SK-N-SH (cell line): ENCODE data around the gene MRM1. TPM values are rescaled to one million over a fixed set of nuclear protein-coding genes. Genes with fewer than 3 reads are reported as not detected.

ENCODE experiments used
- CTCF ChIA-PET: fragments of 300-600, 350-600 bp; formaldehyde crosslinking; extraction: SDS; loops from one replicate; lab custom pipeline; 2021; lab: Yijun Ruan, JAX
- POLR2A ChIA-PET: fragments of 350-600 bp; sonication (Branson Sonifier 250); formaldehyde crosslinking; extraction: SDS; loops from one replicate; lab custom pipeline; 2020; ENCODE audit warnings: antibody characterized with exemption, inconsistent platforms; lab: Yijun Ruan, JAX
- DNase-seq: peaks from one replicate; pipeline ENCODE4 v3.0.0; 2012
- H2AFZ ChIP-seq: fragments of 200-600 bp; sonication (generic); 2 replicates; pipeline ENCODE4 v1.8.1; 2016; ENCODE audit warnings: antibody characterized with exemption, mild to moderate bottlenecking, low read depth
- H3F3A ChIP-seq: fragments of 200-600 bp; sonication (generic); replicated peaks from 2 replicates; pipeline ENCODE3; 2016; ENCODE audit warnings: antibody characterized with exemption, mild to moderate bottlenecking; ENCODE audit not compliant: insufficient read depth
- H3K27ac ChIP-seq, 2 experiments: fragments of 200-500 bp in 1 of 2; fragments of 200-600 bp in 1 of 2; sonication (Bioruptor generic) in 1 of 2; sonication (generic), shearing (Covaris generic) in 1 of 2; 2 replicates each; pipeline versions ENCODE4 v1.5.1 to v1.6.1; 2014 to 2016; ENCODE audit warnings: low read depth in 2 of 2, inconsistent platforms in 1 of 2, low read length in 1 of 2, mild to moderate bottlenecking in 1 of 2, mixed read lengths in 1 of 2
- H3K27me3 ChIP-seq: fragments of 200-600 bp; sonication (generic), shearing (Covaris generic); 2 replicates; pipeline ENCODE4 v1.6.1; 2016; ENCODE audit warnings: mixed run types; ENCODE audit not compliant: insufficient read depth
- H3K36me3 ChIP-seq, 2 experiments: fragments of 200-500 bp in 1 of 2; fragments of 200-600 bp in 1 of 2; sonication (Bioruptor generic) in 1 of 2; sonication (generic) in 1 of 2; replicated peaks in 1 of 2; 2 replicates each; pipeline versions ENCODE3 to v1.5.1; 2014 to 2016; ENCODE audit warnings: low read length in 1 of 2, mild to moderate bottlenecking in 1 of 2; ENCODE audit not compliant: insufficient read depth in 2 of 2, control insufficient read depth in 1 of 2
- H3K4me1 ChIP-seq, 2 experiments: fragments of 200-500 bp in 1 of 2; fragments of 200-600 bp in 1 of 2; sonication (Bioruptor generic) in 1 of 2; sonication (generic), shearing (Covaris generic) in 1 of 2; 2 replicates each; pipeline versions ENCODE4 v1.5.1 to v1.6.1; 2014 to 2016; ENCODE audit warnings: low read depth in 1 of 2, low read length in 1 of 2, mixed run types in 1 of 2; ENCODE audit not compliant: insufficient read depth in 2 of 2, control insufficient read depth in 1 of 2
- H3K4me2 ChIP-seq: fragments of 200-600 bp; sonication (generic), shearing (Covaris generic); 2 replicates; pipeline ENCODE4 v1.6.1; 2017; ENCODE audit warnings: mixed run types
- H3K4me3 ChIP-seq, 2 experiments: fragments of 200-500 bp in 1 of 2; fragments of 200-600 bp in 1 of 2; sonication (Bioruptor generic) in 1 of 2; sonication (generic), shearing (Covaris generic) in 1 of 2; 2 replicates each; pipeline versions ENCODE4 v1.5.1 to v1.8.1; 2014 to 2016; ENCODE audit warnings: low read depth in 2 of 2, inconsistent platforms in 1 of 2, low read length in 1 of 2, mild to moderate bottlenecking in 1 of 2, mixed read lengths in 1 of 2, moderate library complexity in 1 of 2
- H3K79me2 ChIP-seq: fragments of 200-600 bp; sonication (generic); 2 replicates; pipeline ENCODE4 v1.8.1; 2017; ENCODE audit warnings: mild to moderate bottlenecking; ENCODE audit not compliant: insufficient read depth
- H3K9ac ChIP-seq: fragments of 200-600 bp; sonication (generic); 2 replicates; pipeline ENCODE4 v1.6.1; 2017; ENCODE audit warnings: mixed run types
- H3K9me2 ChIP-seq: fragments of 200-600 bp; sonication (generic); 2 replicates; pipeline ENCODE4 v1.6.1; 2017; ENCODE audit warnings: mixed run types
- H3K9me3 ChIP-seq: fragments of 200-600 bp; sonication (generic); 2 replicates; pipeline ENCODE4 v1.6.1; 2017; ENCODE audit warnings: mixed run types, mild to moderate bottlenecking, moderate library complexity
- H4K20me1 ChIP-seq: fragments of 200-600 bp; sonication (generic); 2 replicates; pipeline ENCODE4 v1.6.1; 2017; ENCODE audit warnings: mild to moderate bottlenecking, mixed run types; ENCODE audit not compliant: insufficient read depth
- CHD2 ChIP-seq: fragments of 150-350 bp; IDR thresholded peaks from 2 replicates; pipeline ENCODE4 v1.6.1; 2018; ENCODE audit warnings: low read length; ENCODE audit not compliant: partially characterized antibody
- EP300 ChIP-seq, 2 experiments: IDR thresholded peaks; 2 replicates each; pipeline versions ENCODE4 v1.4.0 to v1.6.1; 2012; ENCODE audit warnings: borderline replicate concordance in 1 of 2, low read depth in 1 of 2, low read length in 1 of 2
- EZH2phosphoT487 ChIP-seq: fragments of 200-600 bp; sonication (generic); IDR thresholded peaks from 2 replicates; pipeline ENCODE4 v1.6.1; 2017; ENCODE audit warnings: low read depth, mixed run types, mild to moderate bottlenecking, antibody characterized with exemption, moderate library complexity, borderline replicate concordance
- FOXJ3 ChIP-seq: sonication (generic); formaldehyde crosslinking; IDR thresholded peaks from 2 replicates; pipeline ENCODE4 v1.5.1; 2020; ENCODE audit warnings: mild to moderate bottlenecking, missing genetic modification reagents
- MXI1 ChIP-seq: IDR thresholded peaks from 2 replicates; pipeline ENCODE4 v1.6.1; 2012; ENCODE audit warnings: mild to moderate bottlenecking, low read depth, low read length, improper control_type of control experiment
- NRF1 ChIP-seq: IDR thresholded peaks from 2 replicates; pipeline ENCODE4 v1.6.1; 2012; ENCODE audit warnings: low read depth, mild to moderate bottlenecking, low read length
- RAD21 ChIP-seq: IDR thresholded peaks from 2 replicates; pipeline ENCODE4 v1.6.1; 2012; ENCODE audit warnings: mild to moderate bottlenecking, low read length
- RXRA ChIP-seq: IDR thresholded peaks from 2 replicates; pipeline ENCODE4 v1.4.0; 2012; ENCODE audit warnings: low read depth, mild to moderate bottlenecking, borderline replicate concordance
- SIN3A ChIP-seq: IDR thresholded peaks from 2 replicates; pipeline ENCODE4 v1.6.1; 2012; ENCODE audit warnings: low read depth, mild to moderate bottlenecking, low read length, moderate library complexity, borderline replicate concordance
- SMC3 ChIP-seq: IDR thresholded peaks from 2 replicates; pipeline ENCODE4 v1.6.1; 2012; ENCODE audit warnings: low read depth, low read length, improper control_type of control experiment
- TAF1 ChIP-seq: IDR thresholded peaks from 2 replicates; pipeline ENCODE4 v1.6.1; 2012; ENCODE audit warnings: low read depth, mild to moderate bottlenecking, low read length, moderate library complexity, borderline replicate concordance
- TEAD4 ChIP-seq: IDR thresholded peaks from 2 replicates; pipeline ENCODE4 v1.4.0; 2012; ENCODE audit warnings: mild to moderate bottlenecking, borderline replicate concordance; ENCODE audit not compliant: insufficient read depth
- WGBS: methylation state at CpG from one replicate; pipeline ENCODE4 v1.1.6; 2017; ENCODE audit warnings: low lambda C conversion rate; 5-methylcytosine and 5-hydroxymethylcytosine counted together
- polyA plus RNA-seq, 3 experiments: library from polyadenylated mRNA; depleted of rRNA; stranded (reverse); fragments of >200 nt; gene quantifications; 2 replicates each; pipeline ENCODE4 v1.2.3, GENCODE V29; 2012
- TF ChIP-seq, protein P1 (sequence below): IDR thresholded peaks from 2 replicates; pipeline ENCODE4 v1.4.0; 2012; ENCODE audit warnings: low read depth, borderline replicate concordance
- TF ChIP-seq, protein P2 (sequence below): IDR thresholded peaks from 2 replicates; pipeline ENCODE4 v1.6.1; 2012; ENCODE audit warnings: mild to moderate bottlenecking, low read depth, low read length, moderate library complexity
- TF ChIP-seq, protein P3 (sequence below): IDR thresholded peaks from 2 replicates; pipeline ENCODE4 v1.4.0; 2012; ENCODE audit warnings: low read depth, borderline replicate concordance

Gene MRM1
- polyA plus RNA-seq, 1 of the 3 experiments (the other 2 are of a cell fraction) = 9.8 TPM

DNA sequence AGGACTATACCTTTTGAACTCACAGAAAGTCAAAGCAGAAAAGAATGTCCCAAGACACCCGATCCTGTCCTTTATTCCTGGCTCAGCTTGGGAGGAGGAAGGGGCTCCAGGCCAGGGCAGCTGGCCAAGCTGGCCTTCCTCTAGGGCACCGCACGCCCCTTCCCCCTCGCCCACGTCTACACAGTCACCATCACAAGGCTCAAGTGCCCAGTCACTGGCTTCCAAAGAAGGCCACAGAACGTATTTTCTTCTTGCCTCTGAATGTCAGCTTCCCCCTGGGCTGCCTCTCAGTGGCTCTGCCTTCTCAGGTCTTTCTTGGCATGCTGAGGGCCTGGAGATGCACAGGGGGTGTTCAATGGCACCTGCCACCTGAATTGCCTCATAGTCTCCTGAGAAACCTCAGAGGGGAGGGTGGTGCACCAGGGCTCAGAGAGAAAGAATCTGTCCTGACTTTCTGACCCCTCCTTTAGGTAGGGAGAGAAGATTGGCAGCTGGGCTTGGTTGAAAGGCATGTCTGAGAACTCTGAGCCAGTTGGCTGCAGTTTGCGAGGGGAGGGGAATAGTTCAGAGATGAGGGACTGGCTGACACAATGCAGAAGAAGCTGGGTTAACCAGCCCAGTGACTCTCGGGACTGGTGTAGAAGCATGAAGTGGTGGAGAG is 7.6 kb upstream of the MRM1 start:
- 94% methylated on average over 8 of the region's 8 CpGs for WGBS

DNA sequence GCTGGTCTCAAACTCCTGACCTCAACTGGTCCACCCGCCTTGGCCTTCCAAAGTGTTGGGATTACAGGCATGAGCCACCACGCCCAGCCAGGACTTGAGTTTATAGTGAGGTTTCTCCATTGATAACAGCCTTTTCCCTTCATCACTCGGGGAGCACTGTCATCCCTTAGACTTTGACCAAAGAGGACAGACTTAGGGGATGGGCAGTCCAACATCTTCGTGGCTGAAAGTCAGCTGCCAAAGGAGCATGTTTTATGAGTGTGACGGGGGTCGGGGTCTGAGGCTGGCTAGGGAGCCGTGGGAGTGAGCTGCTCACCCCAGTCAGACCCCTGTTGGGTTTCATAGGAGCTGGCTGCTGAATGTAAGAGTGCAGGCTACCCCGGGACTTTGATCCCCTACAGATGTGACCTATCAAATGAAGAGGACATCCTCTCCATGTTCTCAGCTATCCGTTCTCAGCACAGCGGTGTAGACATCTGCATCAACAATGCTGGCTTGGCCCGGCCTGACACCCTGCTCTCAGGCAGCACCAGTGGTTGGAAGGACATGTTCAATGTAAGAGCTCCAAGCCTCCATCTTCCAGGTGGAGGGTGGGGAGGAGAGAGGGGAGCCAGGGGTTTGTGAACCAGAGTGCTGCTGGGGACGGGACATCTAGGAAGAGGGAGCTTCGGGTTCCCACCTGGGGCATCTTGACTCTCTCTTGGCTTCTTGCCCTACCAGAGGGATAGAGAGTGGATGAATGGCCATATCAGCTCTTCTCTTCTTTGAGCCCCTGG is 6.6 kb upstream of the MRM1 start:
- Histone ChIP-seq H3K27ac (no peak overlapping the region), H3F3A (peaks cover 10% of the 10 kb centered on the region), H3K9ac (no peak overlapping the region), H2AFZ (no peak overlapping the region), H3K36me3 (peaks cover under 1 to 18% of the 10 kb centered on the region in 2 experiments), H3K9me2 (no peaks in the 10 kb centered on the region), H3K4me2 (no peak overlapping the region), H3K4me3 (no peak overlapping the region), H3K27me3 (no peaks in the 10 kb centered on the region), H3K79me2 (peaks cover 13% of the 10 kb centered on the region; the same call in 1 of the 2 replicates), H3K9me3 (no peaks in the 10 kb centered on the region), H4K20me1 (no peaks in the 10 kb centered on the region), H3K4me1 (peaks cover 0 to 15% of the 10 kb centered on the region in 2 experiments; a peak in 1 of 4 replicates)
- WGBS = 83% methylated on average over 13 of the region's 13 CpGs
- DNase-seq = no peak
- POLR2A ChIA-PET = no interaction called here
- CTCF ChIA-PET = interaction anchor here (3.4 kb wide), 1 partner anchor 8 kb away, joined by 15 read pairs; no protein-coding TSS in a partner anchor
- TF ChIP-seq, protein P1, sequence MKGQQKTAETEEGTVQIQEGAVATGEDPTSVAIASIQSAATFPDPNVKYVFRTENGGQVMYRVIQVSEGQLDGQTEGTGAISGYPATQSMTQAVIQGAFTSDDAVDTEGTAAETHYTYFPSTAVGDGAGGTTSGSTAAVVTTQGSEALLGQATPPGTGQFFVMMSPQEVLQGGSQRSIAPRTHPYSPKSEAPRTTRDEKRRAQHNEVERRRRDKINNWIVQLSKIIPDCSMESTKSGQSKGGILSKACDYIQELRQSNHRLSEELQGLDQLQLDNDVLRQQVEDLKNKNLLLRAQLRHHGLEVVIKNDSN = no peak
- TF ChIP-seq, protein P2, sequence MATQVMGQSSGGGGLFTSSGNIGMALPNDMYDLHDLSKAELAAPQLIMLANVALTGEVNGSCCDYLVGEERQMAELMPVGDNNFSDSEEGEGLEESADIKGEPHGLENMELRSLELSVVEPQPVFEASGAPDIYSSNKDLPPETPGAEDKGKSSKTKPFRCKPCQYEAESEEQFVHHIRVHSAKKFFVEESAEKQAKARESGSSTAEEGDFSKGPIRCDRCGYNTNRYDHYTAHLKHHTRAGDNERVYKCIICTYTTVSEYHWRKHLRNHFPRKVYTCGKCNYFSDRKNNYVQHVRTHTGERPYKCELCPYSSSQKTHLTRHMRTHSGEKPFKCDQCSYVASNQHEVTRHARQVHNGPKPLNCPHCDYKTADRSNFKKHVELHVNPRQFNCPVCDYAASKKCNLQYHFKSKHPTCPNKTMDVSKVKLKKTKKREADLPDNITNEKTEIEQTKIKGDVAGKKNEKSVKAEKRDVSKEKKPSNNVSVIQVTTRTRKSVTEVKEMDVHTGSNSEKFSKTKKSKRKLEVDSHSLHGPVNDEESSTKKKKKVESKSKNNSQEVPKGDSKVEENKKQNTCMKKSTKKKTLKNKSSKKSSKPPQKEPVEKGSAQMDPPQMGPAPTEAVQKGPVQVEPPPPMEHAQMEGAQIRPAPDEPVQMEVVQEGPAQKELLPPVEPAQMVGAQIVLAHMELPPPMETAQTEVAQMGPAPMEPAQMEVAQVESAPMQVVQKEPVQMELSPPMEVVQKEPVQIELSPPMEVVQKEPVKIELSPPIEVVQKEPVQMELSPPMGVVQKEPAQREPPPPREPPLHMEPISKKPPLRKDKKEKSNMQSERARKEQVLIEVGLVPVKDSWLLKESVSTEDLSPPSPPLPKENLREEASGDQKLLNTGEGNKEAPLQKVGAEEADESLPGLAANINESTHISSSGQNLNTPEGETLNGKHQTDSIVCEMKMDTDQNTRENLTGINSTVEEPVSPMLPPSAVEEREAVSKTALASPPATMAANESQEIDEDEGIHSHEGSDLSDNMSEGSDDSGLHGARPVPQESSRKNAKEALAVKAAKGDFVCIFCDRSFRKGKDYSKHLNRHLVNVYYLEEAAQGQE = no peak
- TF ChIP-seq RAD21 = no peak
- TF ChIP-seq FOXJ3 (CRISPR knock-in tag) = no peak
- no peak for TF ChIP-seq EP300 (IDR thresholded peaks at IDR 0.05; ENCODE audit: borderline replicate concordance in 1 of 2, low read depth in 1 of 2, low read length in 1 of 2)
- no peak for TF ChIP-seq SMC3
- TF ChIP-seq SIN3A = no peak
- TF ChIP-seq EZH2phosphoT487 = no peak
- TF ChIP-seq NRF1 = no peak
- TF ChIP-seq RXRA = no peak
- TF ChIP-seq CHD2 = no peak
- no peak for TF ChIP-seq TAF1
- TF ChIP-seq, protein P3, sequence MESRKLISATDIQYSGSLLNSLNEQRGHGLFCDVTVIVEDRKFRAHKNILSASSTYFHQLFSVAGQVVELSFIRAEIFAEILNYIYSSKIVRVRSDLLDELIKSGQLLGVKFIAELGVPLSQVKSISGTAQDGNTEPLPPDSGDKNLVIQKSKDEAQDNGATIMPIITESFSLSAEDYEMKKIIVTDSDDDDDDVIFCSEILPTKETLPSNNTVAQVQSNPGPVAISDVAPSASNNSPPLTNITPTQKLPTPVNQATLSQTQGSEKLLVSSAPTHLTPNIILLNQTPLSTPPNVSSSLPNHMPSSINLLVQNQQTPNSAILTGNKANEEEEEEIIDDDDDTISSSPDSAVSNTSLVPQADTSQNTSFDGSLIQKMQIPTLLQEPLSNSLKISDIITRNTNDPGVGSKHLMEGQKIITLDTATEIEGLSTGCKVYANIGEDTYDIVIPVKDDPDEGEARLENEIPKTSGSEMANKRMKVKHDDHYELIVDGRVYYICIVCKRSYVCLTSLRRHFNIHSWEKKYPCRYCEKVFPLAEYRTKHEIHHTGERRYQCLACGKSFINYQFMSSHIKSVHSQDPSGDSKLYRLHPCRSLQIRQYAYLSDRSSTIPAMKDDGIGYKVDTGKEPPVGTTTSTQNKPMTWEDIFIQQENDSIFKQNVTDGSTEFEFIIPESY = no peak

More for the DNA sequence above, 7.6 kb upstream of the MRM1 start:
- TF ChIP-seq MXI1 (no peak), TEAD4 (no peak), SIN3A (no peak), FOXJ3 (CRISPR knock-in tag) (no peak), EP300 (IDR thresholded peaks at IDR 0.05; ENCODE audit: borderline replicate concordance in 1 of 2, low read depth in 1 of 2, low read length in 1 of 2) (no peak)
- CTCF ChIA-PET = interaction anchor here (2.2 to 3.4 kb wide), 2 partner anchors 9 to 11 kb away, joined by 4 to 15 read pairs; no protein-coding TSS in a partner anchor
- Histone ChIP-seq H3K4me2 (no peak overlapping the region), H2AFZ (no peak overlapping the region), H3K79me2 (peaks cover 13% of the 10 kb centered on the region; the same call in 1 of the 2 replicates), H3F3A (peaks cover 21% of the 10 kb centered on the region), H3K4me1 (peaks cover 0 to 15% of the 10 kb centered on the region in 2 experiments; a peak in 1 of 4 replicates), H3K27me3 (no peaks in the 10 kb centered on the region), H3K9ac (no peak overlapping the region), H3K9me3 (no peaks in the 10 kb centered on the region), H3K4me3 (no peak overlapping the region), H3K9me2 (no peaks in the 10 kb centered on the region), H3K36me3 (peaks cover 11 to 28% of the 10 kb centered on the region in 2 experiments), H4K20me1 (no peaks in the 10 kb centered on the region), H3K27ac (no peak overlapping the region)
- no peak for DNase-seq
- POLR2A ChIA-PET = interaction anchor here (2.8 kb wide), 1 partner anchor 7 kb away, joined by 16 read pairs; the partner anchor contains the start of gene MRM1
